Cardiac septum (tissue), 1 donor: ENCODE data around the gene MMD2. TPM values are rescaled to one million over a fixed set of nuclear protein-coding genes. Genes with fewer than 3 reads are reported as not detected.

Experiments used
- DNase-seq: peaks from one replicate; pipeline ENCODE4 v3.0.0-alpha.2; 2020; ENCODE audit warnings: low spot score
- intact Hi-C: fragments of 100-400 bp; cut with DNase I; formaldehyde crosslinking; loops from one replicate; pipeline ENCODE4 v1.14.0; 2022
- total RNA-seq: library from RNA; stranded (reverse); fragmentation: NEBNext Ultra II Directional; extraction: Animal tissue kit (Norgen Biotek cat#: 25700); gene quantifications from one replicate; pipeline ENCODE4 v1.2.1, GENCODE V29; 2021
- donor health status: DM: no; HTN: no; CAD: no.

The MMD2 gene
- total RNA-seq, 1 donor from 2014 or later, result not detected

GRCh38 chr7:4960363-4960762 lies 1.4 kb upstream of the MMD2 start:
- intact Hi-C loops, result no loop called here
- DNase-seq, result peak; percentile 39

- intact Hi-C loops, result no loop called here
- DNase-seq, result no peak
Observed at GRCh38 chr7:4959893-4960292, 906 bp upstream of the MMD2 start.

- intact Hi-C loops, result no loop called here
- DNase-seq, result no peak
Observed at GRCh38 chr7:4959306-4959705, 319 bp upstream of the MMD2 start.

- DNase-seq, result peak; percentile 61
- intact Hi-C loops, result no loop called here
Observed at GRCh38 chr7:4957847-4958476, 1.0 kb downstream of the MMD2 start.

GRCh38 chr7:4951903-4952636 lies 6.9 kb downstream of the MMD2 start:
- intact Hi-C loops, result no loop called here
- DNase-seq, result no peak

GRCh38 chr7:4951304-4951703 lies 7.7 kb downstream of the MMD2 start:
- DNase-seq, result no peak
- intact Hi-C loops, result no loop called here

GRCh38 chr7:4948402-4948801 lies 10.6 kb downstream of the MMD2 start:
- no peak for DNase-seq
- intact Hi-C loops, result no loop called here

GRCh38 chr7:4945949-4946348 lies 13.0 kb downstream of the MMD2 start:
- DNase-seq, result no peak
- intact Hi-C loops, result no loop called here

- intact Hi-C loops, result no loop called here
- no peak for DNase-seq
Observed at GRCh38 chr7:4944939-4945338, 14.0 kb downstream of the MMD2 start.

- intact Hi-C loops, result no loop called here
- no peak for DNase-seq
Observed at GRCh38 chr7:4943297-4943696, 15.7 kb downstream of the MMD2 start.

GRCh38 chr7:4939971-4940728 lies 18.8 kb downstream of the MMD2 start:
- intact Hi-C loops, result no loop called here
- DNase-seq, result no peak

GRCh38 chr7:4937411-4937810 lies 21.6 kb downstream of the MMD2 start:
- intact Hi-C loops, result no loop called here
- DNase-seq, result no peak

- intact Hi-C loops, result no loop called here
- no peak for DNase-seq
Observed at GRCh38 chr7:4934419-4935025, 24.5 kb downstream of the MMD2 start.

- intact Hi-C loops, result no loop called here
- DNase-seq, result no peak
Observed at GRCh38 chr7:4931943-4932342, 27.0 kb downstream of the MMD2 start.

GRCh38 chr7:4929005-4929404 lies 30.0 kb downstream of the MMD2 start:
- DNase-seq, result no peak
- intact Hi-C loops, result no loop called here

- intact Hi-C loops, result no loop called here
- no peak for DNase-seq
Observed at GRCh38 chr7:4928445-4928844, 30.5 kb downstream of the MMD2 start.

GRCh38 chr7:4919969-4920766 lies 38.8 kb downstream of the MMD2 start:
- no peak for DNase-seq
- intact Hi-C loops, result no loop called here

- no peak for DNase-seq
- intact Hi-C loops, result no loop called here
Observed at GRCh38 chr7:4916113-4916512, 42.9 kb downstream of the MMD2 start.

- intact Hi-C loops, result no loop called here
- no peak for DNase-seq
Observed at GRCh38 chr7:4911111-4911828, 47.7 kb downstream of the MMD2 start.
